Esophagus muscularis mucosa (tissue), 3 donors: ENCODE results near the gene GABPB2.

ENCODE experiments used
- CTCF ChIP-seq, 3 experiments: fragments of 200-600 bp in 2 of 3; fragments of 450-650 bp in 1 of 3; sonication (generic) in 2 of 3; IDR thresholded peaks; one replicate each; pipeline ENCODE4 v1.5.1; 2017 to 2019; ENCODE audit warnings: antibody characterized with exemption in 3 of 3, mild to moderate bottlenecking in 2 of 3, moderate library complexity in 1 of 3
- POLR2A ChIP-seq: fragments of 450-650 bp; IDR thresholded peaks from one replicate; pipeline ENCODE4 v1.6.1; 2017; ENCODE audit warnings: antibody characterized with exemption, moderate library complexity, mild to moderate bottlenecking, low read depth
- POLR2AphosphoS5 ChIP-seq, 2 donors: sonication (generic); formaldehyde crosslinking; IDR thresholded peaks; one replicate each; pipeline ENCODE4 v1.6.1; 2017; ENCODE audit warnings: antibody characterized with exemption in 2 of 2

DNA sequence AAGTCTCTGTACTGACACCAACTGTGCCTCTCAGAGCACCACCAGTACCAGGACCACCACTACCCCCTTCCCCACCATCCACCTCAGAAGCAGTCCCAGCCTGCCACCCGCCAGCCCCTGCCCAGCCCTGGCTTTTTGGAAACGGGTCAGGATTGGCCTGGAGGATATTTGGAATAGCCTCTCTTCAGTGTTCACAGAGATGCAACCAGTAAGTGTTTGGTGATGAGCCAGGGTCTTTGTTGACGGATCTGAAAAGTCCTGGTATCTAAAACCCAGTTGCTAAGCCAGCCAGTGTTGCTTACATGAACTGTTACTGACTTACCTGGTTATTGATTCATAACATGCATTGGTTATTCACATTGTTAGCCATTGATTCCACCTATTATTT is 21.9 kb upstream of the GABPB2 start:
- TF ChIP-seq CTCF (IDR thresholded peaks at IDR 0.05): peak in 2 of 3 experiments; percentile 44 to 53
- TF ChIP-seq POLR2A: no peak
- TF ChIP-seq POLR2AphosphoS5 (IDR thresholded peaks at IDR 0.05): peak in 1 of 2 donors; percentile 18
